Right lobe of liver (tissue), 6 donors: ENCODE data around the gene TNIK. TPM values are rescaled to one million over a fixed set of nuclear protein-coding genes. Genes with fewer than 3 reads are reported as not detected.

Experiments
- ATAC-seq, 4 donors: fragments of 200-7000 bp; cut with Tn5 transposase; one replicate each; pipeline ENCODE4 v1.9.1; 2020; ENCODE audit warnings: mild to moderate bottlenecking in 4 of 4, moderate library complexity in 4 of 4
- DNase-seq, 3 donors: peaks; one replicate each; pipeline ENCODE4 v3.0.0-alpha.2; 2020
- H3K27ac ChIP-seq, 3 donors: fragments of 200-600 bp; one replicate each; pipeline ENCODE4 v1.8.0; 2022
- H3K27me3 ChIP-seq, 2 donors: fragments of 200-600 bp; one replicate each; pipeline ENCODE4 v1.8.0; 2022
- H3K36me3 ChIP-seq, 4 donors: fragments of 200-600 bp; sonication (generic) in 1 of 4; one replicate each; pipeline versions ENCODE4 v1.5.1 to v1.8.0; 2017 to 2022; ENCODE audit warnings: control low read depth in 1 of 4
- H3K4me1 ChIP-seq, 4 donors: fragments of 200-600 bp; sonication (generic) in 1 of 4; one replicate each; pipeline versions ENCODE4 v1.5.1 to v1.8.0; 2017 to 2022; ENCODE audit warnings: control low read depth in 1 of 4
- H3K4me3 ChIP-seq, 3 donors: fragments of 200-600 bp; one replicate each; pipeline ENCODE4 v1.8.0; 2022
- H3K9me3 ChIP-seq, 4 donors: fragments of 200-600 bp; sonication (generic) in 1 of 4; one replicate each; pipeline versions ENCODE4 v1.5.1 to v1.8.0; 2017 to 2022; ENCODE audit warnings: control low read depth in 1 of 4
- POLR2A ChIP-seq: fragments of 450-650 bp; IDR thresholded peaks from one replicate; pipeline ENCODE4 v1.6.1; 2017; ENCODE audit warnings: antibody characterized with exemption, mild to moderate bottlenecking
- WGBS: methylation state at CpG from one replicate; pipeline ENCODE4 v1.1.6; 2018; ENCODE audit warnings: low coverage, low lambda C conversion rate; ENCODE audit not compliant: insufficient coverage; ENCODE audit errors: missing lambda C conversion rate; 5-methylcytosine and 5-hydroxymethylcytosine counted together
- intact Hi-C, 2 donors: fragments of 100-400 bp; cut with DNase I; formaldehyde crosslinking; loops; one replicate each; pipeline versions ENCODE4 v1.11.2 to v1.14.1; 2022
- total RNA-seq, 6 experiments: library from RNA; depleted of rRNA in 2 of 6; stranded (reverse); fragments of >200 nt in 2 of 6; fragmentation: NEBNext Ultra II Directional in 3 of 6; extraction: Animal tissue kit (Norgen Biotek cat#: 25700) in 3 of 6; gene quantifications; one replicate each; pipeline versions ENCODE4 v1.1.0 to v1.2.4, GENCODE V29; 2016 to 2023
- TF ChIP-seq, protein P1 (sequence below), 4 donors: fragments of 200-600 bp in 3 of 4; fragments of 450-650 bp in 1 of 4; IDR thresholded peaks; one replicate each; pipeline versions ENCODE4 v1.5.1 to v1.8.0; 2016 to 2022; ENCODE audit warnings: antibody characterized with exemption in 4 of 4, mild to moderate bottlenecking in 2 of 4
- donor health status: DM: no; HTN: yes; CAD: no.
- donor health status: DM: no; HTN: no; CAD: no.
- donor health status: DM: no; HTN: no; CAD: no.
- donor health status: DM: no; HTN: yes; CAD: no.
- donor health status: DM: no; HTN: yes; CAD: no.

The TNIK gene
- total RNA-seq, 6 experiments from 2014 or later: 5.2 to 8.0 (median 6.8) TPM

DNA sequence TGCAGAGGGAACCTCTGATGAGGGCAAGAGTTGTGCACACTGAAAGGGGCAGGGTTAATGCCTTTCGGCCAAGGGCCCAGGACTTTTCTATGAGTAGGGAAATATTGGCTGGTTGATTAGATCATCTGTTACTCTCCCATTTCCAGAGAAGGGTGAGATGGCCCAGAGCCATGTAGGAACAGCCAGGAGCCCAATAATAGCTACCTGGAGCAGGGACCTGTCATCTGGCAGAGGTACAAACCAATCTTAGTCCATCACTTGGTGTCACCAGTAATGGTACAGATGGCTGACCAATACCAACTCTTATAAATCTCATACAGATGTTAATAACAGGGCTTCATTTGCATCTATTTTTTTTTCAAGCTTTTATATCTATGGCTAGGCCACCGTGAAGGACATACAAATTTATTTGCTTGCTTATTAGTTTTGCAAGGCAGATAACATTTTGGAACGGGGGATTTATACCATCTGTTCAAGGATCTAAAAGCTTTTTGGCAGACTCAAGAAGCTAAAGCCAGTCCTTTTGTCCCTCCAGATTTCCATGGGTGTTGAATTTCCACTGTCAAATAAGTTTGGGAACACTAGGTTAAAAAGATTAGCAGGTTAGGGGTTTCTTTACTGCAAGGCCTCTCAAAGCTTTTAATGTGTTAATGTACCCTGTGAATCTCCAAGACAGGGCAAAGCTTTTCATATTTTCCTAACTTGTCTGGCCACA lies 79.3 kb downstream of the TNIK start:
- H3K27ac ChIP-seq: no peak overlapping the region
- DNase-seq (no peak), ATAC-seq (no peak)
- 61% methylated on average over 2 of the region's 3 CpGs for WGBS
- intact Hi-C loops: no loop called here
- H3K4me3 ChIP-seq: no peak overlapping the region
- H3K36me3 ChIP-seq: no peaks in the 10 kb centered on the region
- H3K9me3 ChIP-seq: no peaks in the 10 kb centered on the region
- no peak for TF ChIP-seq POLR2A
- TF ChIP-seq, protein P1, sequence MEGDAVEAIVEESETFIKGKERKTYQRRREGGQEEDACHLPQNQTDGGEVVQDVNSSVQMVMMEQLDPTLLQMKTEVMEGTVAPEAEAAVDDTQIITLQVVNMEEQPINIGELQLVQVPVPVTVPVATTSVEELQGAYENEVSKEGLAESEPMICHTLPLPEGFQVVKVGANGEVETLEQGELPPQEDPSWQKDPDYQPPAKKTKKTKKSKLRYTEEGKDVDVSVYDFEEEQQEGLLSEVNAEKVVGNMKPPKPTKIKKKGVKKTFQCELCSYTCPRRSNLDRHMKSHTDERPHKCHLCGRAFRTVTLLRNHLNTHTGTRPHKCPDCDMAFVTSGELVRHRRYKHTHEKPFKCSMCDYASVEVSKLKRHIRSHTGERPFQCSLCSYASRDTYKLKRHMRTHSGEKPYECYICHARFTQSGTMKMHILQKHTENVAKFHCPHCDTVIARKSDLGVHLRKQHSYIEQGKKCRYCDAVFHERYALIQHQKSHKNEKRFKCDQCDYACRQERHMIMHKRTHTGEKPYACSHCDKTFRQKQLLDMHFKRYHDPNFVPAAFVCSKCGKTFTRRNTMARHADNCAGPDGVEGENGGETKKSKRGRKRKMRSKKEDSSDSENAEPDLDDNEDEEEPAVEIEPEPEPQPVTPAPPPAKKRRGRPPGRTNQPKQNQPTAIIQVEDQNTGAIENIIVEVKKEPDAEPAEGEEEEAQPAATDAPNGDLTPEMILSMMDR (IDR thresholded peaks at IDR 0.05): no peak
- no peaks in the 10 kb centered on the region for H3K27me3 ChIP-seq
- H3K4me1 ChIP-seq: peaks cover 0 to 18% (median under 1%) of the 10 kb centered on the region in 4 donors

DNA sequence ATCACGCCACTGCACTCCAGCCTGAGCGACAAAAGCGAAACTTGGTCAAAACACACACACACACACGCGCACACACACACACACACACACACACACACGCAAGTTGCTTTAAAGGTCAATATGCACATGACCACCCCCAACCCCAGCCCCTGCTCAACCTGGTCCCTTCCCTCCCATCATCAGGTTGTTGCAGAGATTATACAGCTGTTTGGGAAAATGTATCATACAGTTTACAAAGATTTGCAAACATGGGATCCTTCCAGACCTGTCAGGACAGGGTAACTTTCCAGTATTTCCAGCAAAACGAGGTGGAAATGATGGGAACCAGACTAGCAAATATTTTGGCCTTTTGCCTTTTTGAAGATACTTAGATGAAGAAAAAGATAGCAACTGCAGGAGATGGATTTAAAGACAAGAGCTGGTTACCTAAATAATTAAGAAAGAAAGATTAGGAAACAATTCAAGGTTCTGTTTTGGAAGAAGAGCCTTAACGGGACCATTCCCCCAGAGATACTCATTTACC lies 80.2 kb downstream of the TNIK start:
- no peak overlapping the region for H3K4me3 ChIP-seq
- no peak overlapping the region for H3K27ac ChIP-seq
- H3K27me3 ChIP-seq: no peaks in the 10 kb centered on the region
- ATAC-seq: no peak
- H3K9me3 ChIP-seq: no peaks in the 10 kb centered on the region
- WGBS: 81% methylated on average over 2 of the region's 8 CpGs
- intact Hi-C loops: no loop called here
- H3K4me1 ChIP-seq: peaks cover 0 to 23% (median 2%) of the 10 kb centered on the region in 4 donors
- TF ChIP-seq, protein P1 (IDR thresholded peaks at IDR 0.05): no peak
- no peak for TF ChIP-seq POLR2A
- DNase-seq: no peak
- no peaks in the 10 kb centered on the region for H3K36me3 ChIP-seq

DNA sequence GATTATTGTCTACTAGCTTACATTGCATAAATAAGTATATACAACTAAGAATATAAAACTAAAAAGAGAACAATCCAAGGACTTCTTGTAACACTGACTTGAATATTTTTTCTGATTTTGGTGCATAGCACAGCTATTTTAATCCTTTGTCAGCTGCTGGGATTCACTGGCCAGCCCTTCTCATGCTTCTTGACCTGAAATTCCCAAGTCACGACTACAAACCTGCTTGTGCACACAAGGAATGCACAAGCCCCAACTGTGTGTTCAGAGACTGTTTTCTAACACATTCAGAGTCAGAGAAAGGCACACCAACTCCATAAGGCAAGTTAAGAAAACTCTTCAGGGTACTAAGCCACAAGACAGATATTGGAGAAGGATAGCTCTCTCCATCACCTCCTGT lies 80.9 kb downstream of the TNIK start:
- intact Hi-C loops: no loop called here
- Histone ChIP-seq H3K27me3 (no peaks in the 10 kb centered on the region), H3K27ac (no peak overlapping the region), H3K9me3 (no peaks in the 10 kb centered on the region), H3K4me1 (peaks cover 0 to 23% (median 2%) of the 10 kb centered on the region in 4 donors), H3K4me3 (no peak overlapping the region), H3K36me3 (no peaks in the 10 kb centered on the region)
- no peak for TF ChIP-seq POLR2A
- TF ChIP-seq, protein P1 (IDR thresholded peaks at IDR 0.05): no peak
- DNase-seq: no peak
- ATAC-seq: no peak
- 100% methylated on average over 1 of the region's 1 CpG for WGBS

DNA sequence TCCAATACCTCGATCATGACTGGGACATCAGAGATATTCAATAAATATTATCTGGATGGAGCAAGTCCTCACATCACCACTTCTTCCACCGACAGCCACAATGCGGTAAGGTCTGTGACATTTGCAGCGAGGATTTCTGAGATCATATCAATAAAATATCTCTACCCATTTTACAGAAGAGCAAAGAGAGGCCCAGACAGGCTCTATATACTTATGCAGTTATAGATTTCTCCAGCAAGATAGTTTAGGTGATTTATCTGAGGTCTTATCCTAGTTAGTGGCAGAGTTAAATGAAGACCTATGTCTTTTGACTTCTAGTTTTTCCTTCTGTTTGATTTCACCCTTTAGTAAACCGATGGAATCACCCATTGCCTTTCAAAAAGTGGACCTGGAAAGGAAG lies 81.6 kb downstream of the TNIK start:
- no peak for ATAC-seq
- no peak for TF ChIP-seq POLR2A
- TF ChIP-seq, protein P1 (IDR thresholded peaks at IDR 0.05): no peak
- no peaks in the 10 kb centered on the region for H3K27me3 ChIP-seq
- intact Hi-C loops: no loop called here
- H3K27ac ChIP-seq: no peak overlapping the region
- DNase-seq: no peak
- WGBS: 95% methylated on average over 5 of the region's 5 CpGs
- H3K4me3 ChIP-seq: no peak overlapping the region
- no peaks in the 10 kb centered on the region for H3K36me3 ChIP-seq
- no peaks in the 10 kb centered on the region for H3K9me3 ChIP-seq
- H3K4me1 ChIP-seq: peaks cover 0 to 18% (median 2%) of the 10 kb centered on the region in 4 donors
